ENCODE measurements around the gene IFNA17.
"Not testable (repeated sequence)": the region's sequence is repeated elsewhere in the genome, so short reads cannot be mapped to it uniquely, and the experiment has no call there.

Gene IFNA17

DNA sequence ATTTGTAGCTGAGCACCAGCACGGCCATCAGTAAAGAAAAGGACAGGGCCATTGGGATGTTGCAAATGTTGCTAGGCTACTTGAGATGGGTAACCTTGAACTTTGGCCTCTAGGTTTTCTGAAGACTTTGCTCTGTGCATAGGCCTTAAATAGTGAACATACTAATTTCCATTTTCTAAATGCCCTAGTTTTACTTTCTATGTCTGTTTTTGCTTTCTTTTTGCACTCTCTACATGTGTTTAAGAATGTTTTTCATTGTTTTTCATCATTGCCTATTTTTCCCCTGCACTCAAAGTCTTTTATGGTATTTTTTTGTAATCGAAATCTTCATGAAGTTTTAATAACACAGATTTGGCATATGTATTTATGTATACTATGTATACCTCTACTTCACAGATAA is at the start of gene IFNA17:
Gene IFNA17, minus strand, starts transcription at position 101 of the 400 bp plus-strand sequence. Its CDS starts 49 bp downstream, at position 52.
- no peak within 1 kb of the TSS for H3K27ac ChIP-seq
- no peak within 1 kb of the TSS for H3K4me3 ChIP-seq

DNA sequence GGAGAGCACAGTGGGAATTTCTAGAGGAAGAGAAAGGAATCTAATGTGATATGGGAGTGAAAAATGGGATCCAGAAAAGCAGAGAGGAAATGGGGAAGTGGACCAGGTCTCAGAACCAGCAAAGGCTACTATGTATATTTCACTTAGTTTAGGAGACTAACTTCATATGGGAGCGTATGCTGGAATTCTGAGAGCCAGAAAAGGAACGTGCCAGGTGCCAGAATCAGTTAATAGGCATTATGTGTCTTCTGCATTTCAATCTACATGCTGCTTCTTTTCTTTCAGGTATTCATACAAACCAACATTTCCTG is 40.3 kb upstream of the IFNA17 start:
- Histone ChIP-seq H3K27ac (no peak overlapping the region), H3K4me3 (no peak overlapping the region)

DNA sequence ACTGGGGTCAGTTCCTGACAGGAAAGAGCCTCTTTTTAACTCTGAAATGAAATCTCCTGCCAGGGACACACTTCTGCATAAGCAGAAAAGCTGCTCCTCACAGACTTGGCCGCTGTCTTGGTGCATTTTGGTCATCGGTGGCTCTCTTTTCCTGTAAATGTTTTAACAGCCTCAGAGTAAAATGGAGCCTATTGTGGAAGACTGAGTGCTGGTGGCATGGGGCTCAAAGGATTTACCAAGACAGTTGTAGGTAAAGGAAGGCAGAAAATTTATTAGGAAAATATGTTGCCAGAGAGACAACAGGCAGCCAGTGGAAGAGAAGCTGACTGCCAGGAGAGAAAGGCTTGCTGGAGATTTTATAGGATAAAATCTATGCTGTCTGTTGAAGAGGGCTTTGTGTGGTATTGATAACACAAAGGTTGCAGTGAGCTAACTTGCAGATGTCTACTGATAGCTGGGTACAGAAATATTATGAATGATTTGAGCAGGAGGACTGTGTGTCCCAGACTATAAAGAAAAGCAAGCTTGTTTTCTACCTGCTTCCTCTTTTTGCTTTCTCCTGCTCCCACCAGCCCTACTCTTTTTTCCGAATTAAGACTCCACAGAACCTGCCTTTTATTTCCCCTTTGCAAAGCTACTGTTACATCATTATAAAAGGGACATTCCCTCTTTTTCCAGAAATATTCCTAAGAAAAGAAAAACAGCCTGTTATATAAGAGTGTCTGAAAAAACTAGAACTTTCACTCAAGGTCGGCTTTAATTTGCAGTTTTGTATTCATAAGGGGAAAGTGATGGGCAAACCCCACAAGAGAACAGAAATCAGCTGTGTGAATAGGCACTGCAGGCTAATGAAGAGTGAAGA is 39.7 kb upstream of the IFNA17 start:
- Histone ChIP-seq H3K27ac (no peak overlapping the region), H3K4me3 (no peak overlapping the region)

DNA sequence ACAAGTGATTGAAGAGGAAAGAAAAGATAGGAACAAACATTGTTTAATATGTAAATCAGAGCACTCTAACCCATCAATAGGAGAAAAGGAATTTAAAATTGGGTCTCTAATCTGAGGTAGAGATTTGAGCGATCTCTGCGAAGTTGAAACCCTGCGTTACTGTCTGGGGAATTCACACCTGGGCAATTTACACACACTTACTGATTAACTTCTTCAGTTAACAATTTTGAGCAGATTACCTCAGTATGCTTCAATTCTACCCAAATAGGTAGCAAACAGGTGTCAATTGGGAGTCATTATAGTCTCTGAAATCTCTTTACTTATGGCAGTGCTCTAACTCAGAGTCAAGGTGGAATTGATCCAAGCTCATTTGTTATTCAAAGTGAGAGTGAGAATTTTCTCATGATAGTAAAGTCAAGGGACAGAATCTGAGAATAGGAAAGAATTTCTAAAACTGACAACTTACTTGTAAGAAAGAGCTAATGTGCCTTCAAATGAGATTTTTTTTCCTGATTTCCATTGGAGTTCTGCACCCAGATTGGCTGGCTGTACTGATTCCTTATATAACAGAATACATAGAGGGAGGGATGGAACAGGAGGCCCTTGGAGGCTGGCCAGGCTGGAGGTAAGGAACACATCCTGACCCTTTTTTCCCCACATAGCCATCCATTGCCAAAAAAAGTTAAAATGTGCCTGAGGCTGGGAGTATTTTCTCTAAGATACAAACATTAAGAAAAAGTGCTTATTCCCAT is 38.9 kb upstream of the IFNA17 start:
- H3K27ac ChIP-seq: no peak overlapping the region
- H3K4me3 ChIP-seq: no peak overlapping the region

DNA sequence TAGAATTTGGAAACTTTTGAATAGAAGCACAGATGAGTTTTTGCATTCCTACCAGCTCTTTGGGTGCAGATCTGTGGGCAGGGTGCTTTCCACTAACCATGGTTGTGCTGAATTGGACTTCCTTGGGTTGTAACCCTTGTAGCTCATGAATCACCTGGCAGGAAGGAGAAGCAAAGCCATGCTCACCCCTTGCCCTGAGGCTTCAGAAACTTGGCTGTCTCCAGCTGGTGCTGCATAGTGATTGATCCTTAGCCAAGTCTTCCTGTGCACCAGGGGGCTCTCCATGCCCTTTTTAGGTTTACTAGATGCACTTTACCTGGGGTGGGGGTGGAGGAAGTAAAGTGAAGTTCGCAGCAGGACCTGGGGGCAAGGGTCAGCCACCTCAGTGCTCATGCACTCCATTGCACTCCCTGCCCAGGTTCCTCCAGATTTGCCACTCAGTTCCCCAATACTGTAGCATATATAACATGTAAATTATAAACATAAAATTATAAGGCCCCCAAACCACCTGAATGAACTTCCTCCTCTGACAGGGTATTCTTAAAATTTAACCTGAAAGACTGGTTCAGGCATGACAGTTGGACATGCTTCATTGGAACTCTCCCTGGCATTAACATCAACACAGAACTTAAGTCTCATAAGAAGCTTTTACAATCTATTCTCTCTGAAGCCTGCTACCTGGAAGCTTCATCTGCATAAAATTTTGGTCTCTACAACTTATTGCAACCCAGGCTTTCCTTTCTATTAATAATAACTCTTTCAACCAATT is 37.6 kb upstream of the IFNA17 start:
- H3K4me3 ChIP-seq: no peak overlapping the region
- H3K27ac ChIP-seq: no peak overlapping the region

DNA sequence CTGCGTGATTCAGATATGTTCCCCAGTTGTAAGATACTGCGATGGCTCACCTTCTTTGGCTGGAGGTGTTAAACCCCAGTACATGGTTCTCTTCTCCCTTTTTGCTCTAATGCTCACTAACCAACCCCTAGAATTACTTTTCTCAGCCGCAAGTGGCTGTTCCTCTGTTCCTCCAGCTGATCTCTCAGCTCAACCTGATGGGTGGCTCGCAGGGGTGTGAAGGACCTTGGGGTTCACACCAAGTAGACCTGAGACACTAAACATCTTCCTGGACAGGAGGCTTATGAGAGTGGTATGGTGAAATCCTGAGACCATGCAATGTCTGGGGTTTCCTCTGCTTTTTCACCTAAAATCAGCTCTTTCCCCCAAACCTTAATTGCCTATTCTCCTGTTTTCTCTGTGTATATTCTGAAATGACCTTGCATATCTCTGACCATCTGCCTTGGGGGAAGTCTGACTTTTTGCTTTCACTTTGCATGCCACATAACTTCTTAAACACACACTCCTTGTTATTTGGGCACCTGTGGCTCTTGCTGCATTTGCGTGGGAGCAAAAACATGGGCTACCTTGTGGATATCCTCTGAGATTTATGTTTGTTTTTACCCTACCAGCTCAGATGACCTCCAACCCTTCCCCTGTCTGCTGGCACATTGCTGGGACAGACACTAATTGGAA is 27.7 kb upstream of the IFNA17 start:
- Histone ChIP-seq H3K27ac (no peak overlapping the region), H3K4me3 (no peak overlapping the region)

DNA sequence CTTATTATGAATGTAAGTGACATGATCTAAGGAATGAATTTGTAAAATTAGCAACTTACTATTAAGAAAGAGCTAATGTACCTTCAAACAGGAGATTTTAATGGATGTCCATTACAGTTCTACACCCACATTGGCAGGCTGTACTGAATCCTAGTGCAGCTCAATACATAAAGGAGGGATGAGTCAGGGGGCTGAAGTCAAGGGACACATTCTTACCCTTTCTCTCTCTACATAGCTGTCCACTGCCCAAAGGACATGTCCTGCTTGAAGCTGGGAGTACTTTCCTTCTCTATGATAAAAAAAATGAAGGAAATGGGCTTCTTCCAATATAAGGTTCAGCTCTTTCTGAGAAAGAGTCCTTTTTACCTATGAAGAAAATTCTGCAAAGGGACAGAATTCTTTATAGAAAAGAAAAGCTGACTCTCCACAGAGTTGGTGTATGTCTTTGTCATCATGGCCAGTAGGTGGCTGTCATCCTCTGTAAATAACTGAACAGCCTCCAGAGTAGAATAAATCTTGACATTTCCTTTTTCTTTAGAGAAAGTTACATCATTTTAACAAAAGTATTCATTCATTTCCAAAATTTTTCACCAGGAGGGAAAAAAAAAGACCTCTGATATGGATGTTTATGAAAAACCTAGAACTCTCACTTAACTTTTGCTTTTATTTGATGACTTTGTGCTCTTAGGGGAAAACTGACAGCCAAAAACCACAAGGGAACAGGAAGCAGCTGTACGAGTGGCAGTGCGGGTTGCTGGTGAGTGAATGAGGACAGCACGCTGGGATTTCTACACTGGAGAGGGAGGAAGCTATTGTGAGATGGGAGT is 24.9 kb upstream of the IFNA17 start:
- Histone ChIP-seq H3K4me3 (no peak overlapping the region), H3K27ac (no peak overlapping the region)

DNA sequence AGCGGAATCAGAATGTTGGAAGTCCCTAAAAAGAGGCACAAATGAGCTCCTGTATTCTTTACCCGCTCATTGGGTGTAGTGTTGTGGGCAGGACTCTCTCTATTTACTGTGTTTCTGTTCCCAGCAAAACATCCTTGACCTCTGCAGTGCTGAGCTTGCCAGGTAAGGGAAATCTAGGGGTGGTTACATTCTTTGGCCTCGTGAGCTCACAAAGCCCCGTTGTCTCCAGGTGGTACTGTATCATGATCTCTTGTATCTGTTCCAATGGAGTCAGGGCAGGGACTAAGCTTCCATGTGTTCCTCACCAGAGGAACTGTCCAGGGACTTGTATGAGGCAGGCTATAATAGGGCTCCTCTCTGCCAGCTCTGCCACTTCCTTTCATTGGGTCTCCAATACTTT is 23.6 kb upstream of the IFNA17 start:
- no peak overlapping the region for H3K4me3 ChIP-seq
- H3K27ac ChIP-seq: no peak overlapping the region

DNA sequence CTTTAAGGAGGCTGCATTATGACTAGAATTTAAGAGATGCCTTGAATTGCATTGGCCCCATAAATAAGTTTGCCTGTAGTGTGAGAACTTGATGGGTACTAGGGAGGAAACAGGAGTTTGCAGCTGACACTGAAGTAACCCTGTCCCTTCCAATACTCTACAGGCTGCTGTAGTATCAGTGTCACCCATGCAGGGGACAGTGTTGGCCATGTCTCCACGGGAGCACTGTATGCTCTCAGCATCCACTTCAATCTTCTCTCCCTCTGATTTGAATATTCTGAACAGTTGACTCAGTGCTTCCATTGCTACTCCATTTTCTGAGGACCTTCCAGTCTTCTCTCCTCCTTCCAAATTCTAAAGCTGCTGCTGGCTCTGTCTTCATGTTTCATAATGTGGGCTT is 23.2 kb upstream of the IFNA17 start:
- Histone ChIP-seq H3K27ac (no peak overlapping the region), H3K4me3 (no peak overlapping the region)

DNA sequence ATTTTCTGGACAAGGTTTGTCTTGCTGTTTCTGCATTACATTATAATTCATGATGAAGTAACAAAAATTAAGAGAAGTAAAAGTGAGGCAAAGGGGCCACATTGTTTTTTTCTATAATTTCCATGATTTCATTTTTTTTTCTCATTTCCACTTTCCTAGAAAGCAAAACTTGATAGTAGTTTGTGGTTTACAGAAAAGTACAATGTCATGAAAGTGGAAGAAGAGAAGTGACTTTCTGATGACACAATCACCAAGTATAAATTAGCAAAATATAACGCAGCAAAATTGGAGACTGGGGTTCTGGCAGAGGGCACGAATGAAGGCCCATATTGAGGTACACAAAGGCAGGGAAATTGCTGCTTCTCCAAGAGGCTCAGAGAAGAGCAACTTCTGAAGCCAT is 16.8 kb upstream of the IFNA17 start:
- Histone ChIP-seq H3K4me3 (no peak overlapping the region), H3K27ac (no peak overlapping the region)

DNA sequence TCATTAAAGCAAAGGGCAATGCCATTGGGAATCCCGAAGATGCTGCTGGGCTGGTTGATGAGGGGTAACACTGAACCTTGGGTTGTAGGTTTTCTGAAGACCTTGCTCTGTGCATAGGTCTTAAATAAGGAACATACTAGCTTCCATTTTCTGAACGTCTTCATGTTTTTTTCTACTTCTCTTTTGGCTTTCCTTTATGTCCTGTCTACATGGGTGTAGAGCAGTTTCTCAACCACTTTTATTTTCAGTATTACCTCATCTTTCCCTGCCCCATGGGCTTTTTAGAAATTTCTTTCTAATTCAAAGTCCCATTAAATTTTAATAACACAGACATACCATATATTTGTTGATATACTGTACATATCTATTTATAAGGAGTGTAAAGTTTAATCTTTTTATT is 11.9 kb upstream of the IFNA17 start, which contains the start of gene IFNA14:
Gene IFNA14, minus strand, starts transcription at position 95 of the 400 bp plus-strand sequence. Its CDS starts 70 bp downstream, at position 25.
- H3K27ac ChIP-seq: no peak within 1 kb of the TSS
- no peak within 1 kb of the TSS for H3K4me3 ChIP-seq

DNA sequence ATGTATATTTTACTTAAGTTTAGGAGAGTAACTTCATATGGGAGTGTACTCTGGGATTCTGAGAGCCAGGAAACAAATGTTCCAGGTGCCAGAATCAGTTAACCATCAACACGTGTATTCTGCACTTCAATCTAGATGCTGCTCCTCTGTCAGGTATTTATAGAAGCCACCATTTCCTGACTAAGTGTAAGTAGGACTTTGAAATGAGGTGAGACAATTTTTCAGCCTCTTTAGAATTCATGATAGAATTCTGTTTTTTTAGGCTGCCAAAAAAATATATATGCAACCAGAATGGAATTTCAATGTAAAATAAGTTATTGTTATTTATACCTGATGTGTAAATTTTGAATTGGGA is 8.3 kb upstream of the IFNA17 start:
- H3K4me3 ChIP-seq, H3K27ac ChIP-seq: not testable (repeated sequence)

DNA sequence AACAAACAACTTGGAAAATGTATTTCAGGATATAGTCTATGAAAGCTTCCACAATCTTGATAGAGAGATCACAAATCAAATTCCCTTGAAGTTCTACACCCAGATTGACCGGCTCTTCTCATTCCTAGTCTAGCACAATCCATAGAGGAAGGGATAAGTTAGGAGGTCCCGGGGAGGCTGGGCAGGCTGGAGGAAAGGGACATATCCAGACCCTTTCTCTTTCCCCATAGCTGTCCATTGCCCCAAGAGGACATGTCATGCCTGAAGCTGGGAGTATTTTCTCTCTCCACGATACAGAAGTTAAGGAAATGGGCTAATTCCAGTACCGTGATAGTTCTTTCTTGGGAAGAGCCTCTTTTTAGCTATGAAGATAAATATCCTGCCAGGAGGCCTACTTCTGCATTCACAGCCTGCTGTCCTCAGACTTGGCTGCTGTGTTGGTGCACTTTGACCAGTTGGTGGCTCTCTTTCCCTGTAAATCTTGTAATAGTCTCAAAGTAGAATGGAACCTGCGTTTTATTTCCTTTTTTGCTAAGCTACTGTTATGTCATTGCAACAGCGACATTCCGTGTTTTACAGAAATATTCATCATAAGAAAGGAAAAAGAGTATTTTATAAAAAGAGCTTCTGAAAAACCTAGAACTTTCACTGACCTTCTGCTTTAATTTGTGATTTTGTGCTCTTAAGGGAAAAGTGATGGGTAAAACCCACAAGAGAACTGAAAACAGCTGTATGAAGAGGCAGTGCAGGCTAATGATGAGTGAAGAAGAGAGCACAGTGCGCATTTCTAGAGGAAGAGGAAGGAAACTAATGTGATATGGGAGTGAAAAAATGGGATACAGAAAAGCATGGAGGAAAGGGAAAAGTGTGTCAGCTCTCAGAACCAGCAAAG is 7.7 kb upstream of the IFNA17 start:
- not testable (repeated sequence) for H3K27ac ChIP-seq, H3K4me3 ChIP-seq

DNA sequence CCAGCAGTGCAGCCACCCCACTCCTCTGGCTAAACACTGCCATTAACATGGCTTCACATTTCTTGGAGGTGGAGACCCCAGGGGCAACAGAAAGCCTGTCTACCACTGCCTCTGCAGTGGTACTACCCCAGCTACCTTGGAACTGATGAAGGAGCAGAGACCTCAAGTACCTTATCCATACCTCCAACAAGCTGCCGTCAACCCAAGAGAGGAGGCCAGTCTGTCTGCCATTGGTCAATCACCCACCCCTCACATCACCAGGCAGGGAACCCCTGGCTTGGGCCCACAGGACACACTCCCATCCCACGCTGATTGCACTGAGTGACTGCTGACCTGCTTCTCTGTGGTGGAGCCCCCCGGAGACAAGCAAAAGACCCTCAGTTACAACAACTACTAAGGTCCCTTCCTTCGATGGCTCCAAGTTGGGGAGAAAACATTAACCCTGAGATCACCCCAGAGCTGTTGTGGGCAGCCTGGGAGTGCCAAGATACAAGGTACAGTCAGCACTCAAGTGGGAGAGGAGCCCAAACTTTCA is 6.2 kb upstream of the IFNA17 start:
- no peak overlapping the region for H3K4me3 ChIP-seq
- no peak overlapping the region for H3K27ac ChIP-seq

DNA sequence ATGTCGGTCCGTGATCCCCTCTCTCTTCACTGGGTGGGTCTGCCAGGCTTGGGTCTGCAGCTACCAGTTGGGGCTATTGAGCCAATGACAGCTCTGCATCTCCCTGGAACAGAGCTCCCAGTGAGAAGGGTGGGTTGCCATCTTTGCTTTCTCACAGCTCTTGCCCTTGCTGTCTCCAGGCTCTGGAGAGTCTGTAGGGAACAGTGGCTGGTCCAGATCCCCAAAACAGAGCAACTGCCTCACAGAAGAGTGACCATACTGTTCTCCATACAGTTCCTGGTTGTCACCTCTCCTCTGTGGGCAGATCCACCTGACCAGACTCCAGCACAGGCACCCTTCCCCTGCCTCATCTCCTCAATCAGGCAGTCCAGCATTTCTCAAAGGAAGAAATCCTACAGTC is 5.2 kb upstream of the IFNA17 start:
- Histone ChIP-seq H3K4me3 (no peak overlapping the region), H3K27ac (no peak overlapping the region)

DNA sequence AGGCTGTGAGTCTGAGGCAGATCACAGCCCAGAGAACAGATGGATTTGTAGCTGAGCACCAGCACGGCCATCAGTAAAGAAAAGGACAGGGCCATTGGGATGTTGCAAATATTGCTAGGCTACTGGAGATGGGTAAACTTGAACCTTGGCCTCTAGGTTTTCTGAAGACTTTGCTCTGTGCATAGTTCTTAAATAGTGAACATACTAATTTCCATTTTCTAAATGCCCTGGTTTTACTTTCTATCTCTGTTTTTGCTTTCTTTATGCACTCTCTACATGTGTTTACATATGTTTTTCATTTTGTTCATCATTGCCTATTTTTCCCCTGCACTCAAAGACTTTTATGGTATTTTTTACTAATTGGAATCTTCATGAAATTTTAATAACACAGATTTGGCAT is 10.8 kb downstream of the IFNA17 start, which contains the start of gene IFNA16:
Gene IFNA16, minus strand, starts transcription at position 101 of the 400 bp plus-strand sequence. Its CDS starts 6 bp downstream, at position 95.
- not testable (repeated sequence) for H3K27ac ChIP-seq

DNA sequence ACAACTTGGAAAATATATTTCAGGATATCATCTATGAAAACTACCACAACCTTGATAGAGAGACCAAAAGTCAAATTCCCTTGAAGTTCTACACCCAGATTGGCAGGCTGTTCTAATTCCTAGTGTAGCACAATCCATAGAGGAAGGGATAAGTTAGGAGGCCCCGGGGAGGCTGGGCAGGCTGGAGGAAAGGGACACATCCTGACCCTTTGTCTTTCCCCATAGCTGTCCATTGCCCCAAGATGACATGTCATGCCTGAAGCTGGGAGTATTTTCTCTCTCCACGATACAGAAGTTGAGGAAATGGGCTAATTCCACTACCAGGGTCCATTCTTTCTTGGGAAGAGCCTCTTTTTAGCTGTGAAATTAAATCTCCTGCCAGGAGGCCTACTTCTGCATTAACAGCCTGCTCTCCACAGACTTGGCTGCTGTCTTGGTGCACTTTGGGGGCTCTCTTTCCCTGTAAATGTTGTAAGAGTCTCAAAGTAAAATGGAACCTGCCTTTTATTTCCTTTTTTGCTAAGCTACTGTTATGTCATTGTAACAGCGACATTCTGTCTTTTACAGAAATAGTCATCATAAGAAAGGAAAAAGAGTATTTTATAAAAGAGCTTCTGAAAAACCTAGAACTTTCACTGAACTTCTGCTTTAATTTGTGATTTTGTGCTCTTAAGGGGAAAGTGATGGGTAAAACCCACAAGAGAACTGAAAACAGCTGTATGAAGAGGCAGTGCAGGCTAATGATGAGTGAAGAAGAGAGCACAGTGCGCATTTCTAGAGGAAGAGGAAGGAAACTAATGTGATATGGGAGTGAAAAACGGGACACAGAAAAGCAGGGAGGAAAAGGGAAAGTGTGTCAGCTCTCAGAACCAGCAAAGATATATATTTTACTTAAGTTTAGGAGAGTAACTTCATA is 14.4 kb downstream of the IFNA17 start:
- H3K4me3 ChIP-seq, H3K27ac ChIP-seq: not testable (repeated sequence)

More for the DNA sequence above, 10.8 kb downstream of the IFNA17 start, which contains the start of gene IFNA16:
- H3K4me3 ChIP-seq: not testable (repeated sequence)

Measured in skin epidermis (tissue), 12 donors.